HCT116 (cell line): Measurements from ENCODE around the gene ACBD6. TPM values are rescaled to one million over a fixed set of nuclear protein-coding genes. Genes with fewer than 3 reads are reported as not detected.
"Not testable (repeated sequence)": the region's sequence is repeated elsewhere in the genome, so short reads cannot be mapped to it uniquely, and the experiment has no call there.

Experiments used
- ATAC-seq: fragments of 200-7000 bp; cut with Tn5 transposase; 2 replicates; pipeline ENCODE4 v1.9.1; 2020; ENCODE audit warnings: mild to moderate bottlenecking, moderate library complexity
- BruUV-seq: library from RNA; stranded (reverse); fragments of 400-500 nt; replicated peaks from 2 replicates; lab custom pipeline; 2021; lab: Mats Ljungman, UMichigan
- CTCF ChIA-PET: fragments of 300-600 bp; sonication (Branson Sonifier 250); formaldehyde crosslinking; loops from one replicate; lab custom pipeline; 2021; ENCODE audit warnings: antibody characterized with exemption; lab: Charles Lee
- POLR2A ChIA-PET: fragments of 300-600, 350-600 bp; sonication (Branson Sonifier 250); formaldehyde crosslinking; loops from one replicate; lab custom pipeline; 2021; ENCODE audit warnings: antibody characterized with exemption; lab: Charles Lee
- RAD21 ChIA-PET, 2 experiments: fragments of 300-600 bp; sonication (Branson Sonifier 250); formaldehyde crosslinking; loops; one replicate each; lab custom pipeline; 2023; ENCODE audit warnings: low total read pairs in 2 of 2; ENCODE audit not compliant: uncharacterized antibody in 2 of 2, unreplicated experiment in 2 of 2, low non-redundant PET in 1 of 2; lab: Charles Lee
- DNase-seq: peaks from one replicate; pipeline ENCODE4 v3.0.0-alpha.2; 2010; ENCODE audit warnings: low read depth, low spot score
- H2AFZ ChIP-seq: fragments of 200-600 bp; shearing (Covaris generic), sonication (generic); 2 replicates; pipeline ENCODE4 v1.6.1; 2017; ENCODE audit warnings: low read depth, mixed run types, mixed read lengths, antibody characterized with exemption, low read length; ENCODE audit not compliant: poor library complexity, severe bottlenecking
- H3K27ac ChIP-seq: 2 replicates; pipeline ENCODE4 v1.5.1; 2012; ENCODE audit warnings: low read depth, low read length
- H3K27me3 ChIP-seq: fragments of 200-600 bp; sonication (generic); 2 replicates; pipeline ENCODE4 v1.6.1; 2016; ENCODE audit warnings: mixed run types, low read length, mixed read lengths; ENCODE audit not compliant: insufficient read depth
- H3K36me3 ChIP-seq, 2 experiments: fragments of 200-500 bp in 1 of 2; fragments of 200-600 bp in 1 of 2; sonication (Bioruptor generic) in 1 of 2; sonication (generic) in 1 of 2; 2 replicates each; pipeline versions ENCODE4 v1.5.1 to v1.6.1; 2014 to 2016; ENCODE audit warnings: low read length in 2 of 2, inconsistent platforms in 1 of 2, mixed read lengths in 1 of 2, mixed run types in 1 of 2; ENCODE audit not compliant: insufficient read depth in 2 of 2, control insufficient read depth in 1 of 2
- H3K4me1 ChIP-seq, 2 experiments: fragments of 200-600 bp in 1 of 2; sonication (generic) in 1 of 2; 2 replicates each; pipeline versions ENCODE4 v1.5.1 to v1.6.1; 2012 to 2017; ENCODE audit warnings: low read length in 2 of 2, inconsistent platforms in 1 of 2, mild to moderate bottlenecking in 1 of 2, mixed read lengths in 1 of 2, mixed run types in 1 of 2, moderate library complexity in 1 of 2; ENCODE audit not compliant: insufficient read depth in 2 of 2, control insufficient read depth in 1 of 2
- H3K4me2 ChIP-seq: fragments of 200-600 bp; sonication (generic); 2 replicates; pipeline ENCODE4 v1.6.1; 2017; ENCODE audit warnings: mixed run types, low read length, mixed read lengths
- H3K4me3 ChIP-seq, 2 experiments: fragments of 200-600 bp in 1 of 2; sonication (generic) in 1 of 2; replicated peaks in 1 of 2; 2 replicates each; pipeline ENCODE4 v1.5.1; 2011 to 2016; ENCODE audit warnings: low read length in 2 of 2, control low read depth in 1 of 2, low read depth in 1 of 2, mild to moderate bottlenecking in 1 of 2, mixed read lengths in 1 of 2, mixed run types in 1 of 2
- H3K79me2 ChIP-seq: fragments of 200-600 bp; sonication (generic); 2 replicates; pipeline ENCODE4 v1.6.1; 2017; ENCODE audit warnings: mild to moderate bottlenecking, mixed run types, low read length, moderate library complexity, mixed read lengths; ENCODE audit not compliant: insufficient read depth
- H3K9ac ChIP-seq: fragments of 200-600 bp; sonication (generic); 2 replicates; pipeline ENCODE4 v1.6.1; 2016; ENCODE audit warnings: low read length, mixed read lengths
- H3K9me2 ChIP-seq: fragments of 200-600 bp; sonication (generic), shearing (Covaris generic); 2 replicates; pipeline ENCODE4 v1.6.1; 2017; ENCODE audit warnings: mixed run types, mild to moderate bottlenecking, moderate library complexity; ENCODE audit not compliant: insufficient read depth
- H3K9me3 ChIP-seq, 2 experiments: fragments of 200-500 bp in 1 of 2; fragments of 200-600 bp in 1 of 2; sonication (Bioruptor generic) in 1 of 2; sonication (generic) in 1 of 2; 2 replicates each; pipeline ENCODE4 v1.6.1; 2014 to 2017; ENCODE audit warnings: low read length in 2 of 2, mixed read lengths in 2 of 2, inconsistent platforms in 1 of 2, low read depth in 1 of 2, mild to moderate bottlenecking in 1 of 2, mixed run types in 1 of 2, moderate library complexity in 1 of 2; ENCODE audit not compliant: control insufficient read depth in 1 of 2, insufficient read depth in 1 of 2
- H4K20me1 ChIP-seq: fragments of 200-600 bp; sonication (generic), shearing (Covaris generic); 2 replicates; pipeline ENCODE4 v1.6.1; 2017; ENCODE audit warnings: mixed run types, mild to moderate bottlenecking, moderate library complexity; ENCODE audit not compliant: insufficient read depth
- CBX3 ChIP-seq: IDR thresholded peaks from 2 replicates; pipeline ENCODE4 v1.6.1; 2012; ENCODE audit warnings: low read depth
- CEBPB ChIP-seq: IDR thresholded peaks from 2 replicates; pipeline ENCODE4 v1.6.1; 2012; ENCODE audit warnings: low read depth
- EGR1 ChIP-seq: IDR thresholded peaks from 2 replicates; pipeline ENCODE4 v1.6.1; 2012; ENCODE audit warnings: low read depth
- ELF1 ChIP-seq: IDR thresholded peaks from 2 replicates; pipeline ENCODE4 v1.6.1; 2012; ENCODE audit warnings: low read depth, borderline replicate concordance
- EZH2phosphoT487 ChIP-seq: fragments of 200-600 bp; IDR thresholded peaks from 2 replicates; pipeline ENCODE4 v1.6.1; 2018; ENCODE audit warnings: antibody characterized with exemption, borderline replicate concordance
- JUND ChIP-seq: IDR thresholded peaks from 2 replicates; pipeline ENCODE4 v1.6.1; 2012
- POLR2A ChIP-seq: IDR thresholded peaks from 2 replicates; pipeline ENCODE4 v1.7.0; 2011; ENCODE audit warnings: borderline replicate concordance; ENCODE audit not compliant: insufficient read depth, insufficient read length; ENCODE audit errors: extremely low read depth
- POLR2AphosphoS5 ChIP-seq: IDR thresholded peaks from 2 replicates; pipeline ENCODE4 v1.6.1; 2011; ENCODE audit warnings: mild to moderate bottlenecking, low read depth, low read length, moderate library complexity
- RAD21 ChIP-seq: IDR thresholded peaks from 2 replicates; pipeline ENCODE4 v1.6.1; 2012; ENCODE audit warnings: low read depth, mild to moderate bottlenecking
- SIN3A ChIP-seq: IDR thresholded peaks from 2 replicates; pipeline ENCODE4 v1.6.1; 2012; ENCODE audit warnings: low read depth
- SP1 ChIP-seq: IDR thresholded peaks from 2 replicates; pipeline ENCODE4 v1.6.1; 2012; ENCODE audit warnings: low read depth
- SRF ChIP-seq: IDR thresholded peaks from 2 replicates; pipeline ENCODE4 v1.6.1; 2012; ENCODE audit warnings: low read depth
- TCF7L2 ChIP-seq: IDR thresholded peaks from 2 replicates; pipeline ENCODE4 v1.7.0; 2011; ENCODE audit warnings: borderline replicate concordance, inconsistent platforms; ENCODE audit not compliant: insufficient read depth, insufficient read length; ENCODE audit errors: extremely low read depth
- ZFX ChIP-seq: fragments of 450-650 bp; IDR thresholded peaks from 2 replicates; pipeline ENCODE4 v1.6.1; 2017
- intact Hi-C: fragments of 100-400 bp; cut with micrococcal nuclease; formaldehyde crosslinking; loops from 2 replicates; pipeline ENCODE4 v1.10.0; 2022
- total RNA-seq: library from RNA; stranded (reverse); gene quantifications from one replicate; pipeline ENCODE4 v1.2.1, GENCODE V29; 2021; ENCODE audit not compliant: unreplicated experiment
- TF ChIP-seq, protein P1 (sequence below): IDR thresholded peaks from 2 replicates; pipeline ENCODE4 v1.6.1; 2012
- TF ChIP-seq, protein P2 (sequence below), 3 experiments: fragments of 200-600 bp in 1 of 3; sonication (generic) in 1 of 3; IDR thresholded peaks in 2 of 3; conservative IDR thresholded peaks in 1 of 3; 2 replicates each; pipeline ENCODE4 v1.5.1; 2012 to 2017; ENCODE audit warnings: low read depth in 2 of 3, low read length in 2 of 3, antibody characterized with exemption in 1 of 3, borderline replicate concordance in 1 of 3, control low read depth in 1 of 3, mild to moderate bottlenecking in 1 of 3, mixed read lengths in 1 of 3, mixed run types in 1 of 3, moderate library complexity in 1 of 3; ENCODE audit not compliant: insufficient read depth in 1 of 3
- TF ChIP-seq, protein P3 (sequence below): IDR thresholded peaks from 2 replicates; pipeline ENCODE4 v1.6.1; 2012

ACBD6 gene
- total RNA-seq, 1 experiment from 2014 or later: 43.2 TPM

DNA sequence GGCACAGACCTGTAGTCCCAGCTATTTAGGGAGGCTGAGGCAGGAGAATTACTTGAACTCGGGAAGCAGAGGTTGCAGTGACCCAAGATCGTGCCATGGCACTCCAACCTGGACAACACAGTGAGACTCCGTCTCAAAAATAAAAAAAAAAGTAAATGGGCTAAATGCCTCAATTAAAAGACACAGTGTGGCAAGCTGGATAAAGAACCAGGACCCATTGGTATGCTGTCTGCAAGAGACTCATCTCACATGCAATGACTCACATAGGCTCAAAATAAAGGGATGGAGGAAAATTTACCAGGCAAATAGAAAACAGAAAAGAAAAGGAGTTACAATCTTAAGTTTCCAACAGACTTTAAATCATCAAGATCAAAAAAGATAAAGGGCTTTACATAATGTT is 40.3 kb downstream of the ACBD6 start:
- H3K27ac ChIP-seq: no peak overlapping the region
- BruUV-seq: no TSS peak
- DNase-seq: no peak

DNA sequence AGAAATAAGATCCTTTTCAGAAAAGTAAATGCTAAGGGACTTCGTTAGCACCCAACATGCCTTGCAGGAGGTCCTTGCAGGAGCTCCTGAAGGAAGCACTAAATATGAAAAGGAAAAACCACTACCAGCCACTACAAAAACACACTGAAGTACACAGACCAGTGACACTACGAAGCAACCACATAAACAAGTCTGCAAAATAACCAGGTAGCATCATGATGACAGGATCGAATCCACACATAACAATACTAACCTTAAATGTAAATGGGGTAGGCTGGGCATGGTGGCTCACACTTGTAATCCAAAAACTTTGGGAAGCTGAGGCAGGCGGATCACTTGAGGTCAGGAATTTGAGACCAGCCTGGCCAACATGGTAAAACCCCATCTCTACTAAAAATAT is 40.7 kb downstream of the ACBD6 start:
- H3K27ac ChIP-seq, H3K4me2 ChIP-seq, H3K4me1 ChIP-seq, RAD21 ChIA-PET, intact Hi-C loops, H3K9ac ChIP-seq, H2AFZ ChIP-seq, ATAC-seq, H3K4me3 ChIP-seq, H3K36me3 ChIP-seq, CTCF ChIA-PET, DNase-seq, POLR2A ChIA-PET, H3K27me3 ChIP-seq, H4K20me1 ChIP-seq, BruUV-seq, H3K9me2 ChIP-seq, H3K9me3 ChIP-seq: not testable (repeated sequence)
- H3K79me2 ChIP-seq: peaks cover 89% of the 10 kb centered on the region

More for the DNA sequence above, 40.3 kb downstream of the ACBD6 start:
- POLR2A ChIA-PET: no interaction called here
- TF ChIP-seq SP1: no peak
- TF ChIP-seq EGR1: no peak
- TF ChIP-seq POLR2AphosphoS5: no peak
- TF ChIP-seq CBX3: no peak
- TF ChIP-seq, protein P1, sequence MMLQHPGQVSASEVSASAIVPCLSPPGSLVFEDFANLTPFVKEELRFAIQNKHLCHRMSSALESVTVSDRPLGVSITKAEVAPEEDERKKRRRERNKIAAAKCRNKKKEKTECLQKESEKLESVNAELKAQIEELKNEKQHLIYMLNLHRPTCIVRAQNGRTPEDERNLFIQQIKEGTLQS: no peak
- TF ChIP-seq CEBPB: no peak
- TF ChIP-seq RAD21: no peak
- no peak for TF ChIP-seq SIN3A
- TF ChIP-seq, protein P2, sequence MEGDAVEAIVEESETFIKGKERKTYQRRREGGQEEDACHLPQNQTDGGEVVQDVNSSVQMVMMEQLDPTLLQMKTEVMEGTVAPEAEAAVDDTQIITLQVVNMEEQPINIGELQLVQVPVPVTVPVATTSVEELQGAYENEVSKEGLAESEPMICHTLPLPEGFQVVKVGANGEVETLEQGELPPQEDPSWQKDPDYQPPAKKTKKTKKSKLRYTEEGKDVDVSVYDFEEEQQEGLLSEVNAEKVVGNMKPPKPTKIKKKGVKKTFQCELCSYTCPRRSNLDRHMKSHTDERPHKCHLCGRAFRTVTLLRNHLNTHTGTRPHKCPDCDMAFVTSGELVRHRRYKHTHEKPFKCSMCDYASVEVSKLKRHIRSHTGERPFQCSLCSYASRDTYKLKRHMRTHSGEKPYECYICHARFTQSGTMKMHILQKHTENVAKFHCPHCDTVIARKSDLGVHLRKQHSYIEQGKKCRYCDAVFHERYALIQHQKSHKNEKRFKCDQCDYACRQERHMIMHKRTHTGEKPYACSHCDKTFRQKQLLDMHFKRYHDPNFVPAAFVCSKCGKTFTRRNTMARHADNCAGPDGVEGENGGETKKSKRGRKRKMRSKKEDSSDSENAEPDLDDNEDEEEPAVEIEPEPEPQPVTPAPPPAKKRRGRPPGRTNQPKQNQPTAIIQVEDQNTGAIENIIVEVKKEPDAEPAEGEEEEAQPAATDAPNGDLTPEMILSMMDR (IDR thresholded peaks at IDR 0.05 in 2 of 3, conservative IDR thresholded peaks at IDR 0.05 in 1 of 3; ENCODE audit: borderline replicate concordance in 1 of 3, insufficient read depth in 1 of 3, low read depth in 2 of 3, low read length in 2 of 3): no peak
- TF ChIP-seq JUND: no peak
- no peak for TF ChIP-seq ELF1
- TF ChIP-seq, protein P3, sequence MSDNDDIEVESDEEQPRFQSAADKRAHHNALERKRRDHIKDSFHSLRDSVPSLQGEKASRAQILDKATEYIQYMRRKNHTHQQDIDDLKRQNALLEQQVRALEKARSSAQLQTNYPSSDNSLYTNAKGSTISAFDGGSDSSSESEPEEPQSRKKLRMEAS: no peak
- TF ChIP-seq EZH2phosphoT487: no peak
- TF ChIP-seq ZFX: no peak
- TF ChIP-seq POLR2A: no peak
- TF ChIP-seq SRF: no peak
- no peak for TF ChIP-seq TCF7L2
- Histone ChIP-seq H3K36me3 (no peaks in the 10 kb centered on the region), H3K4me3 (no peak overlapping the region), H2AFZ (no peak overlapping the region), H3K4me1 (no peaks in the 10 kb centered on the region), H4K20me1 (peaks cover 4% of the 10 kb centered on the region; the same call in 1 of the 2 replicates), H3K79me2 (peaks cover 86% of the 10 kb centered on the region), H3K27me3 (no peaks in the 10 kb centered on the region), H3K4me2 (no peak overlapping the region), H3K9me3 (0 out of 4 replicates have a peak, but pooled peaks cover 0 to 3% of the 10 kb centered on the region in 2 experiments), H3K9me2 (no peaks in the 10 kb centered on the region), H3K9ac (no peak overlapping the region)
- RAD21 ChIA-PET: no interaction called here
- CTCF ChIA-PET: no interaction called here
- ATAC-seq: no peak
- intact Hi-C loops: no loop called here
